HG03196 (cell line): ENCODE results near the gene RNU6-1.

Experiments used
- ATAC-seq: cut with Tn5 transposase; IDR thresholded peaks from one replicate; pipeline ENCODE4 v1.9.1; 2021; ENCODE audit not compliant: unreplicated experiment

RNU6-1 gene

GRCh38 chr15:67803996-67804843 lies 35.6 kb downstream of the RNU6-1 start:
- ATAC-seq = no peak

GRCh38 chr15:67803299-67803698 lies 36.5 kb downstream of the RNU6-1 start:
- ATAC-seq = no peak

GRCh38 chr15:67801926-67802914 lies 37.6 kb downstream of the RNU6-1 start:
- ATAC-seq = no peak

GRCh38 chr15:67801142-67801541 lies 38.7 kb downstream of the RNU6-1 start:
- no peak for ATAC-seq

GRCh38 chr15:67799801-67800205 lies 40.0 kb downstream of the RNU6-1 start:
- no peak for ATAC-seq

- ATAC-seq = no peak
Measured at GRCh38 chr15:67796196-67797127, 43.4 kb downstream of the RNU6-1 start.

GRCh38 chr15:67794832-67795574 lies 44.8 kb downstream of the RNU6-1 start:
- ATAC-seq = no peak

GRCh38 chr15:67792250-67792942 lies 47.4 kb downstream of the RNU6-1 start:
- no peak for ATAC-seq

GRCh38 chr15:67790610-67791319 lies 49.1 kb downstream of the RNU6-1 start:
- ATAC-seq = no peak
